ENCODE results near the gene RELN.

- TF ChIP-seq CTCF (IDR thresholded peaks at IDR 0.05) = no peak
- no peak for TF ChIP-seq POLR2AphosphoS5 (IDR thresholded peaks at IDR 0.05)
Observed at GRCh38 chr7:104012835-104013234, 23.4 kb upstream of the RELN start.
